ENCODE measurements around the gene MED13L.

- TF ChIP-seq ZFP3 (CRISPR knock-in tag; IDR thresholded peaks at IDR 0.05), result no peak
- no peak for TF ChIP-seq GLIS3 (CRISPR knock-in tag; IDR thresholded peaks at IDR 0.05)
- no peak for TF ChIP-seq TCF4 (CRISPR knock-in tag; IDR thresholded peaks at IDR 0.05; ENCODE audit: borderline replicate concordance)
- no peak for TF ChIP-seq CSRNP3 (CRISPR knock-in tag; IDR thresholded peaks at IDR 0.05)
- no peak for TF ChIP-seq ZNF8 (CRISPR knock-in tag; IDR thresholded peaks at IDR 0.05)
- no peak for TF ChIP-seq RARB (CRISPR knock-in tag; IDR thresholded peaks at IDR 0.05)
- no peak for TF ChIP-seq ZC3H10 (CRISPR knock-in tag; IDR thresholded peaks at IDR 0.05)
- no peak for TF ChIP-seq PATZ1 (CRISPR knock-in tag; IDR thresholded peaks at IDR 0.05; ENCODE audit: borderline replicate concordance)
- TF ChIP-seq ZNF70 (CRISPR knock-in tag; IDR thresholded peaks at IDR 0.05), result no peak
- no peak for TF ChIP-seq CREB5 (CRISPR knock-in tag; IDR thresholded peaks at IDR 0.05; ENCODE audit: low read depth)
Measured at GRCh38 chr12:115947696-115948062, 329.8 kb downstream of the MED13L start.
